Measurements from ENCODE around the gene XKR3. TPM values are rescaled to one million over a fixed set of nuclear protein-coding genes. Genes with fewer than 3 reads are reported as not detected.

XKR3 gene
- total RNA-seq, 1 donor from 2014 or later, result not detected

Other genes starting within 250 kb of the XKR3 start
- gene CCT8L2, start 232.6 kb downstream of the XKR3 start, total RNA-seq, result not detected in 3 replicates
- gene GAB4, start 182.8 kb upstream of the XKR3 start, total RNA-seq, result not detected in 3 replicates